HG02623 (cell line): ENCODE measurements around the gene F11R.
"Not testable (repeated sequence)": the region's sequence is repeated elsewhere in the genome, so short reads cannot be mapped to it uniquely, and the experiment has no call there.

ENCODE experiments used
- ATAC-seq: cut with Tn5 transposase; IDR thresholded peaks from one replicate; pipeline ENCODE4 v1.9.1; 2021; ENCODE audit warnings: moderate library complexity; ENCODE audit not compliant: unreplicated experiment

The F11R gene

DNA sequence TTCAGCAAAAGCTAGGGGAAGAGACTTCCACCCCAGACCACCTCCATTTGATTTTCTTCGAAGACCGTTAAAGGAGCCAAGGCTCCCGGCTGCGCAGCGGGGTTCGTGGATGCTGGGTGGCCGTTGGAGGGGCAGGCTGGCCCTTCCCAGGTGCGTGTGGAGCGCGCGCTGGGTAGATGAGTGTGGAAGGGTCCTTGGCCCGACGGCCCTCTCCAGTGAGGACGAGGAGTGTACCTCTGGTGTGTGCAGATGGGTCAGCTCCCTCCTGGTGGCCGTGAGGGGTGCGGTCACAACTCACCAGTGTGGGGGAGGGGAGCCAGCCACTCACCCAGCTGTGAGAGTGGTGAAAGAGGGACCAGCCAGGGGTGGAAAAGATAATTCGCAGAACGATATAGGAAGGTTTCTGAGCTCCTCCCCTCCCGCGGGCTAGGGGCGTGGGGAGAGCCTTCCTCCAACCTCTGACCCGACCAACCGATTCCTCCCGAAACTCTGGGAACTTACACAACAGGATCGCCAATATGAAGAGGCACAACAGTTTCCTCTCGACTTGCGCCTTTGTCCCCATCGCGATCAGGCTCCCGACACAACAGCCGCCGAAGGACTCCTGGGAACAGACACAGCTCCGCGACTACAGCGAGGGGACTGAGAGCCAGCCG lies at the start of gene F11R:
TSS of gene F11R (minus strand) at position 644 of the 656 bp plus-strand sequence. CDS start at position 565, 79 bp downstream.
- peak; percentile 27 for ATAC-seq

DNA sequence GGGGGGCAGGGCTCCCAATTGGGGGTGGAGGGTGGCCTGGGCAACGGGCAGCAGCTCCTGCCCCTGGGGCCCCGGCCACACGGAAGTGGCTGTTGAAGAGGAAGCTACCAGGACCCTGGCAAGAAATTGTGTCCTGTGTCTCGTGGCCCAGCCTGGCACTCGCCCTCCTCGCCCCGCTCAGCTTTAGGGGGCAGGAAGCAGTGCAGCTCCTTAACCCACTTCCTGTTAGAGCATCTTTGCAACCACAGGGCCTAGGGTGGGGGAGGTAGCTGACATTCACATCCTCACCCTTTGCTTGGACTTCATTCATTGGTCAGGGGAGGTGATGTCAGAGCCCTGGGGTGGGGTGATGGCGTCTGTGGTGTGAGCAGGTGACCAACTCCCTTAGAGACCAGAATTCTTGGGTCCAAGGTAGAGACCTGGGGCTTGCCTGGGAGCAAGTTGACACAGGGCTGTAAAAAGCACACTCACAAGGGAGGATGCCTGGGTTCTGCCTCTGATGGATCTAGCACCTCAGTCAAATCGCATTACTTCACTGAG lies 48.8 kb upstream of the F11R start, which contains the start of gene ARHGAP30:
TSS of gene ARHGAP30 (minus strand) at position 161 of the 540 bp plus-strand sequence. CDS start 267 bp downstream, outside the sequence.
- peak; percentile 66 for ATAC-seq

DNA sequence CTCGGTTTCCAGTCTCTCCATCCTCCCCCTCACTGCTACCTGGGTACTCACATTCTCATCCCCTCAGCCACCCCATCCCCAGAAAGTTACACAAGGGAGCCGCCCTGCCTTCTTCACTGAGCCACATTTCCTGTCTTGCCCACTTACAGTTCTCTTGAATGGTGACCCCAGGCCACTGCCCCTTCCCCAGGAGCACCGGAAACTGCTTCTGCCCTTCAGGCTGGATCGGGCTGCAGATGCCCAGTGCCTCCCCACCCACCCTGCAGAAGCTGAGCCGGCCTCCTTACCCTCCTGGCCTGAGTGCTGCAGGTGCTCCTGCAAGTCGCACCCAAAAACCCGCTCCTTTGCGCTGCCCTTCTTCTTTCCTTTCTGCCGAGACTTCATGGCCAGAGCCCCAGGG lies 48.3 kb upstream of the F11R start:
- ATAC-seq = no peak

DNA sequence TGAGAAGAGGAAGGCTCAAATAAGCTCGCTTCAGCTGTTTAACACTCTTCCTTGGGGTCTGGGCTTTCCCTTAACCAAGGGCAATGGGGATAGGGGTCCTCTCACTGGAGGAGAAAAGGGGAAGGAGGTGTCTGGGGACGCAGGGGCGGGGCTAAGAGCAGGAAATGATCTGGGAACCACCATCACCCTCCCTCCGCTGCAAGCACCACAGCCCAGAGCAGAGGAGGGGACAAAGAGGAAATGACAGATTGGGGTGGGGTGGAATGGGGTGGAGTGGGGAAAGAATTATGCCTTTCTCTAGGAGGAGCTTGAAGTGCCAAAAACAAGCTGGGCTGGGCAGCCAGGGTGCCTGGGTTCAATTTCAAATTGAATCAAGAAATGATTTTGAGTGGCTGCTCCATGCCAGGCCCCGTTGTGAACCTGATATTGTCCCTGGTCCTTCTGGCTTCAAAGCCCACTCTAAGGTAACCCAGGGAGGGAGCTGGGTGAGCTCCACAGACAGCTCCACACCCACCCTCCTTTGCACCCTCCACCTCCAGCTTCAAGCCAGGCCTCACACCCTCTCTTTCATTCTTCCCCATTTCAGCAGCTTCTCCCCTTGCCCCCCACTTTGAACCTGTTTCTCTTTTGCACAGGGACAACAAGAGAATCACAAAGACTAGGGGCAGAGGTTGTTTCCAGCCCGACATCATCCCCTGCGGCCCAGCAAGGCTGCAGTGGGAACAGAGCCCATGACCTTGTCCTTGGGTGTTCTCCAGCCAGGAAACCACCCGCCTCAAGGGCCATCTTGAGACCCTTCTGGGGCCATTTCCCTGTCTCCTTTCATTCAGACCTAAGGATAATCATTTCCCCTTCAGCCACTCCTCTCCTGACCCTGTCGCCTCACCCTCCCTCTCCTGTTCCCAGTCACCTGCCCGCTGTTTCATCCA lies 47.6 kb upstream of the F11R start:
- ATAC-seq = peak; percentile 45

DNA sequence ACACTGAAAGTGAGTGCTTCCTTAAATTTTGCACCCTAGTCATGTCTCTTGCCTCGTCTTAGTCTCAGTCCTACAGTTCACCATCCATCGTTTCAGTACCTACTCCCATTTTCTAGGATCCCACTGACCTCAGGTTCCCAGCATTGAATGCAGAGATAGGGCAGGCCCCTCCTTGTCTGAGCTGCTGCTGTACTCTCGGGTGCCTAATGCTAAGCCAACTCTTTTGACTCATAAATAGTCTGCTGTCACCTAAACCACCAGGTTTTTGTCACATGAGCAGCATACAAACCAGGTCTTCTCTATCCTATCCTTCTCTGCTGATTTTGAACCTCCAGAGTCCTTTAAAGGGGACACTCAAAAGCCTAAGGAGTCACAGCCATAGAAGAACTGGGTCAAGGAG lies 45.7 kb upstream of the F11R start:
- ATAC-seq = no peak

DNA sequence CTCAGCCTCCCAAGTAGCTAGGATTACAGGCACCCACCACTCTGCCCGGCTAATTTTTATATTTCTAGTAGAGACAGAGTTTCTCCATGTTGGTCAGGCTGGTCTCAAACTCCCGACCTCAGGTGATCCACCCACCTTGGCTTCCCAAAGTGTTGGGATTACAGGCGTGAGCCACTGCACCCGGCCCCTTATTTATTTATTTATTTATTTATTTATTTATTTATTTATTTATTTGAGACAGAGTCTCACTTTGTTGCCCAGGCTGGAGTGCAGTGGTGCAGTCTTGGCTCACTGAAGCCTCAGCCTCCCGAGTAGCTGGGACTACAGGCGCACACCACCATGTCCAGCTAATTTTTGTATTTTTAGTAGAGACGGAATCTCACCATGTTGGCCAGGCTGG lies 44.7 kb upstream of the F11R start:
- ATAC-seq = not testable (repeated sequence)

DNA sequence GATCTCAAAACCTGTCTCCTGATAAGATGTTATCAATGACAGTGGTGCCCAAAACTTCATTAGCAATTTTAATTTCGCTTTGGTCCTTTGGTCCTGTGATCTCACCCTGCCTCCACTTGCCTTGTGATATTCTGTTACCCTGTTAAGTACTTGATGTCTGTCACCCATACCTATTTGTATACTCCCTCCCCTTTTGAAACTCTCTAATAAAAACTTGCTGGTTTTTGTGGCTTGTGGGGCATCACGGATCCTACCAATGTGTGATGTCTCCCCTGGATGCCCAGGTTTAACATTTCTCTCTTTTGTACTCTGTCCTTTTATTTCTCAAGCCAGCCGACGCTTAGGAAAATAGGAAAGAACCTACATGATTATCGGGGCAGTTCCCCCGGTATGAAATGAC lies 43.0 kb upstream of the F11R start:
- not testable (repeated sequence) for ATAC-seq

DNA sequence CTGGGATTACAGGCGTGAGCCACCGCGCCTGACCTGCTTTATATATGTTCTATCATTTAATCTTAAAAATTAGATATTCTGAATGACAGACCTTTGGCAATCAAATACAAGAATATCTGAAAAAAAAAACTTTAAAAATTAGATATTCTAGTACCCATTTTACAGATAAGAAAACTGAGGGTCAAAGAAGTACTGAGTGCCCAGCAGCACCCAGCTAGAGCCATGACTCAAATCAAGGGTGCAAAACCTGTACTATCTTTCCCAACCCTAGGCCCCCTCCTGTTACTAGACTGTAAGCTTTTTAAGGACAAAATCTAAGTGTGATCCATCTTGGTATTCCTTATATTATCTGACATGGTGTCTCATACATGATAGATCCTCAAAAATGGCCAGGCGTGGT lies 40.5 kb upstream of the F11R start:
- no peak for ATAC-seq

DNA sequence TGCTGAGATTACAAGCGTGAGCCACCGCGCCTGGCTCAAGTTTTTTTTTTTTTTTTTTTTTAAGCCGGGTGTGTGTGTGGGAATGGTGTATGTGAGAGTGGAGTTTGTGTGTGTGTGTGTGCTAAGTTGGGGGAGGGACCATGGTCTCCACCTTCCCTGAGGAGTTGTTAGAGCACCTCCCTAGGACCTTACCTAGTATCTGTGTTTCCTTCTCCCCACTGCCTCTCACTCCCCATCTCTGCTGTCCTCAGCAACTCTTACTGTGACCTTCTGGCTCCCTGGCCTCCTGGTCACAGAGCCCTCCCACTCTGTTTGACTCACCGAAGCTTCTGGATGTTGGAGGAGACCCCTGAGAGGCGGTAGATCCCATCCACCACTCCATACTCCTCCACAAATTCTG lies 38.3 kb upstream of the F11R start:
- no peak for ATAC-seq

DNA sequence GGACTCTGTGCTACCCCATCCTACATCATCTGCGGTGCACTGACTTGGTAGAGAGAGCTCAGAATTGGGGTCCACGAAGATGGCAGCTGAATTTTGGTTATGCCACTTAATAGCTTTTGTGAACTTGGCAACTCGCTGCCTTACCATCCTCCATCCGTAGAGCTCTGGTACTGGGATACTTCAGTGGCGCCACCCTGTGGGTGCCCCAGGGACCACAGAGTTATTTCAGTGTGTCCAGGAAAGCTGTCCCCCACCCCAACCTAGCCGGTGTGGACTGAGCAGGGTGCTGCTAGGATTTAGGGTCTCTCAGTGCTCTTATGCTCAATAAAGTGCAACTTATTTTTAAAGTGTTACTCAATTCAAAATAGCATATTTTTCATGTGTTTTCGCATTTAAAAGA lies 33.9 kb upstream of the F11R start:
- ATAC-seq = no peak

DNA sequence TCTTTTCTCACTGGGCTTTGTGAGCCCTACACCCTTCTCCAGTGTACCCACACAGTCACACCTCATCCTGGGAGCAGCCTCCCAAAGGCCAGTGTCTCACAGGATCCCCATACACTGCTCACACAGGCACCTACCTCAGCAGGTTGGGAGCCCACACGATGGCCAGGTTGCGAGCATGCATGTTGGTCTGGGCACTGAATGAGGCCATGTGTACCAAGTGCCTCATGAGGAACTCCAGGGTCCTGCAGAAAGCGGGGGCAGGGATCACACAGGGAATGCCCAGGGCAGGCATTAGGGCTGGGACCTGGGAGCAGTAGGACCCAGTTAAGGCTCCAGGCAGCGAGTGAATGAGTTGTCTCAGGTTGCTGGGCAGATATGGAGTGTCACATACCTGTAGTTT lies 33.3 kb upstream of the F11R start:
- ATAC-seq = no peak

DNA sequence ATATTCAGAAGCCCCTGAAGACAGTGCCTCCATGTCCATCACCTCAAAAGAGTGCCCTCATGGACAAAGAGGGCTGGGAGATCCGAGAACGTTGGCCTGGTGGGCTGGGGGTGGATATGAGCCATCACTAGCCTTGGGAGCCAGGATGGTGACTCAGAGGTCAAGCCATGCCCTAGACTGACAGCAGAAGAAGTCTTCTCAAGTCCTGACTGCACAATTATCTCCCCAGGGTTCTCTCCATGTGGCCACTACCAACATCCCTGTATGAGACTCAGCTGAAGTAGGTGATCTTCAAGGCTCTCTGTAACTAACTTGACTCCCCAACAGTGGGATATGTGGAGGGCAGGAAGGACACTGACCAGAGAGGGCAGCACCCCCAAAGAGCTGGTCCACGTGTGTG lies 31.9 kb upstream of the F11R start:
- ATAC-seq = no peak

DNA sequence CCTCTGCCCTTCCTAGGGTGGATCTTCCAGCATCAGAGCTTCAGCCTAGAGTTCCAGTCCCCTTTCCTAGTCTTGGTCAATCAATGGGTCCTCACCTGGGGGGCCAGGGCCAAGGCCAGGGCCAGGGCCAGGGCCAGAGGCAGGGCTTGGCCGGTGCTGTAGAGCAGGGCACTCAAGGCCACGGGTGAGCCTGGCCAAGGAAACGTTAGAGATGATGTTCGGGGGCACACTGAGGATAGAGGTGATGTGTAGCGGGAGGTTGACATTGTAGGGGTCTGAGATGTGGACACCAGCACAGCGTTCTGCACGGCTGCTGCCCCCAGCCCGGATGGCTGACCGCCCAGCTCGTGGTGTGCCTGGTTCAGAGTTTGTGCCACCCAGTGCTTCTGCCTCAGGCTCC lies 30.3 kb upstream of the F11R start:
- no peak for ATAC-seq

DNA sequence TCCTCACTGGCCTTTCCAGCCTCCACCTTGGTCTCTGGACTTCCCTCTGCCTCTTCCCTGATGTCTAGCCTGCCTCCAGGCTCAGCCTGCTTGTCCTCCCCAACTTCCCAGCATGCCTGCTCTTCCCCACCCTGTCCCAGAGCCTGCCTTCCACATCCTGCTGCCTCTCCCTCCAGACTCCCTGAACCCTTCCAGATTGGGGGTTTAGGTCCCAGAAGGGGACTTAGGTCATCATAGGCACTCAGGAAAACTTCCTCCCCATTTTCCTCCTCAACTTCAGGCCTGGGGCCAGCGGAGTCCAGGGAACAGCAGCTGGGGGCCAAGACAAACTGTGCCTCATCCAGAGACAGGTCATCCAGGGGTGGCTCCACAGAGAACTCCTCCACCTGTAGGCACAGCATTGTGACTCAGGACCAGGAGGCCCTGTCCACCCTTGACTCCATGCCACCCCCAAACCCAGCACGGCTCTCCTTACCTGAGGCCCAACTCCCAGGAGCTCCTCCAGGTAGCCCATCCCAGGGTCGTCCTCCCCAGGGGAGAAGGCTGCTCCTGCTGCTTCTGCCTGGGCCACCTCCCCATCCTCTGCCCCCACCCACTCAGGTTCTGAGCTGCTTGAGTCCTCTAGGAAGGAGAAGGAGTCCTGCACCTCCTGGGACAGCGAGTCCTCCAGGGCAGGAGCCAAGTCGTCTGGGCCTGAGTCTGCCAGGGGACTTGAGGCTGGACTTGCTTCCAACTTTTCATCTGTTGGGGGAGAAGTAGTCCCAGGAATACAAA lies 28.2 kb upstream of the F11R start:
- no peak for ATAC-seq

DNA sequence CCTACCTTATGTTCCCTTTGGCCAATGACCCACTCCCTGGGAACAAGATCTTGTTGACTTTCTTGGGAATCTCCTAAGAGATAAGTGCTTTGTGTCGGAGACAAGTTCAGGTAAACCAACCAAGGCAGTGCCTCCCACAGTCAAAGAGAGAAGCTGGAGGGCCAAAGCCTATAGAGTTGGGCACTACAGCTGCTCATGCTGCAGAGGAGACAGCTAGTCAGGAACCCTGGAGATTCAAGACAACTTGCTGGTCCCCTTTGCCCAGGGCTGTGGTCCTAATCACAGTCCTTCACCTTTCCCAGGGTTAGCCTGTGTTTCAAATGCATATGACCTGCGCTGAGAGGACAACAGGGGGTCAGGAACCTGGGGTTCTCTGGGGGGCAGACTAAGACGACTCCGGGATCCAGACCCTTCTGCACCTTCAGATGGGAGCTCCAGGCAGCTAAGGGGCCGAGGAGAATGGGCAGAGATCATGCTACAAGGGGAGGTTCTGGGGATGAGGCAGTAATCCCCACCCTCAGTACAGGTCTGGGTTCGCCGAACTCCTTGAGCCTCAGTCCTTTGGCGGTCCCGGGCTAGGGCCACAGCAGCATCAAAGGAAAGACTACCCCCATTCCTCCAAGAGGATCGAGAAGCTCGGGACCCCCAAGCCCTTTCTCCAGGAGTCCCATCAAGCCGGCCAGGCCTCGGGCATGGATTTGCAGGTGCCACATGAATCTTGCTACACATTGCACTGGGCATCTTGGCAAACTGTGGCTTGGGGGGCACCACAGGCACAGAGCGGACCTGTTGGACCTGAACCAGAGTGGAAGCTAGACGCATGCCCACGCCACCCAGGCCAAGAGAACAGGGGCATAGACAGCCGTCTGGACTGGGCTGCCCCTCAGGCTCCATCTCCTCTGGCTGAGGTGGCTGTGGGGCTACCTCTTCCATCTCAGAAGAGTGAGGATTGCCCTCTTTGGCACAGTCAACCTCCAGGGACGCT lies 26.8 kb upstream of the F11R start:
- ATAC-seq = no peak

DNA sequence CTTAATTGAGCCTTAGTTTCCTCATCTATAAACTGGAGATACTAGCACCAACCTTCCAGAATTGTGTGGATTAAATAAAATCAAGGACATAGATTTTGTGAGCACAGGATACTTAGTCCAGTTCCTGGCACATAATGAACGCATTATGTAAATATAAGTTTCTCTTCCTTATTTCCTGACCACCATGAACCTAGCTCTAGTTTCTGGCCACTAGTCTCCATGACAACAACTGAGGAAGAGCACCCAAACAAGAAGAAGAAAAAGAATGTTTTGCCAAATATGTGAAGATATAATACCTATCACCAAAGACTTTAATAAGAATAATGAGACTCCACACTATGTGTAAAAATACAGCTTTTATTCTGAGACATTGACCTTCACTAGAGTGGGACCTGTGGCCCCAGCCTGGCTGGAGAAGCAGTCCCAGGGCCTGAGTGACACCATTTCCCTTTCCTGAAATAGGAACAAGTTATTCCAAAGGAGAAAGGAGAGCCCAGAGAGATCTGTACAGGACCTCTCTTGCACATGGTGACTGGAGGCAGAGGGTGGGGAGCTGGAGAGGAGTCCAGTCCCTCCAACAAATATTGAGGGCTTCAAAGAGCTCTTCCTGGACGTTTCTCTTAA lies 25.8 kb upstream of the F11R start:
- peak; percentile 28 for ATAC-seq

DNA sequence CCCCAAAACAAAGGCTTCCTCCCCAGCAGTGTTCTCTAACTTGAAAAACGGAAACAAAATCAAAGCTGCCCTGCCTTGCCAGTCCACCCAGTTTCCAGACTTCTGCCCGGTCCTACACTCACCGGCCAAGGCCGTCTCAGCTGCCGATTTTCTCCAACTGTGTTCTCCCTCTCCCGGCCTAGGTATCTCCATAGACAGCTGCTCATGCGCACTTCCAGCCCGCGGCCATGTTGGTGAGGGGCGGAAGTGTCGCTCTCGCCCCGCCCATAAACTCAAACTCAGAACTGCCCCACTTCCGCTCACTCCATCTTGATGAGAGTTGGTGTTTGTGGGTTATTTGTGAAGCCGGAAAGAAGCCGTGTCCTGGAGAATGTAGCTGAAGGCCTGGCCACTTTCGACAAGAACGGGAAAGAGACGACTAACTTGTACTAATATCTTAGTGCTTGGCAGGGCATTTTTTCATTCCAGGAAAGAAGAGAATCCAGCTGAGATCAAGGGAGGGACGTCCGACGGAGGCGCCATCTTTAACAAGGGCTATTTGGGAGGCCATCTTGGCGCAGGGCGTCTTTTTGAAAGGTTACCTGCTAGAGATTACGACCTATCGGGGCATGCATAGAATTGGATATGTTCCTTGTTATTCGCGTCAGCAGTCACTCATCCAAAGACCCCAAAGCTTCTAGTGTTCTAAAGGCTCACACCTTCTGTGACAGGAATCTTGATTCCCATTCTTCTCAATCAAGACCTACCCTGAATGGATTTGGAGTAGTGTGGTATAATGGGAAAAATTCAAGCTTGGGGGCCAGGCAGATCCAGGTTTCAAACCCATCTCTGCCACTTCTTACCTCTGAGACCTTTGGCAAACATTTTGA lies 25.0 kb upstream of the F11R start, which contains the start of gene USF1:
TSS of gene USF1 (minus strand) at position 242 of the 869 bp plus-strand sequence. CDS start 2,702 bp downstream, outside the sequence.
- ATAC-seq = peak; percentile 61
